GM12891 (cell line): ENCODE data around the gene HCN2.

Experiments
- PAX5 ChIP-seq: IDR thresholded peaks from 2 replicates; pipeline ENCODE4 v1.6.1; 2011; ENCODE audit warnings: low read length, moderate library complexity, mild to moderate bottlenecking; ENCODE audit not compliant: insufficient read depth, severe bottlenecking
- POLR2A ChIP-seq: IDR thresholded peaks from 2 replicates; pipeline ENCODE4 v1.6.1; 2011; ENCODE audit warnings: low read depth, low read length, control low read depth
- POLR2AphosphoS5 ChIP-seq: IDR thresholded peaks from 2 replicates; pipeline ENCODE4 v1.6.1; 2011; ENCODE audit warnings: low read depth, low read length, control low read depth

- TF ChIP-seq POLR2AphosphoS5: no peak
- TF ChIP-seq PAX5: no peak
- no peak for TF ChIP-seq POLR2A
Observed at GRCh38 chr19:590750-591098, 1.0 kb downstream of the HCN2 start.
